HG03159 (cell line): Measurements from ENCODE around the gene DOK4.

Source experiments
- ATAC-seq: cut with Tn5 transposase; IDR thresholded peaks from one replicate; pipeline ENCODE4 v1.9.1; 2021; ENCODE audit warnings: mild to moderate bottlenecking, moderate library complexity; ENCODE audit not compliant: unreplicated experiment

Gene DOK4

DNA sequence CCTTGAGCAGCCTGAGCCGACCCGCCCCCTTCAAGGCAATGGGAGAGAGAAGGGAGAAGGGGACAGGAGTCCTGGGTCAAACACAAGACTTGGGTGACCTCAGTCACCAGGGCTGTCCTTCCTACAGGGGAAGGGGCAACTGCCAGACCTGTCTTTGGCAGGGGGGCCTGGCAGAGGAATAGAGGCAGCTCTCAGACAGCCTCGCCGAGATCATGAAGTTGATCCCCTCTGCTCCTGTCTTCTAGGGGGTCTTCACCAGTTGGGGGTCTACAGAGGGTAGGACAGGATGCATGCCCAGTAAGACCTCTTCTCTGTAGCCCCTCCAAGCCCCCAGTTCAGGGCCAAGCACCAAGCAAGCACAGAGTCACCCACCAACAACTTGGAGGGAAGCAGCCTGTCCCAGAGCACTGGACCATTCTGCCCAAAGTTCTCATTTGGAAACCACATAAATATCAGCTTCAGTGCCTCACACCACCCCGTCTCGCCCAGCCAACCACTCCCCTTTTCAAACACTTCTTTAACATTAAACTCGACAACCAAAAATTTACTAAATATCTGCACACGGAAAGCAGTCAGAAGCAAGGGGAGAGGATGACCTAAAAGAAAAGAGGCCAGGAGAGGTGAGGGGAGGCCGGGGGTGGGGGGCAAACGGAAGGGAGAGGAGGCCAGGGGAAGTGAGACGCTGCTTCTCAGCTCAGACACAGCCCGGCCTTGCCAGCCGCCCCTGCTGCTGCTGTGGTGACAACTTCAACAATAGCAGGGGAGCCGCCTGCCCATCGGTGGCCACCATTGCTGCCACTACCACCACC is 7.7 kb downstream of the DOK4 start:
- no peak for ATAC-seq

DNA sequence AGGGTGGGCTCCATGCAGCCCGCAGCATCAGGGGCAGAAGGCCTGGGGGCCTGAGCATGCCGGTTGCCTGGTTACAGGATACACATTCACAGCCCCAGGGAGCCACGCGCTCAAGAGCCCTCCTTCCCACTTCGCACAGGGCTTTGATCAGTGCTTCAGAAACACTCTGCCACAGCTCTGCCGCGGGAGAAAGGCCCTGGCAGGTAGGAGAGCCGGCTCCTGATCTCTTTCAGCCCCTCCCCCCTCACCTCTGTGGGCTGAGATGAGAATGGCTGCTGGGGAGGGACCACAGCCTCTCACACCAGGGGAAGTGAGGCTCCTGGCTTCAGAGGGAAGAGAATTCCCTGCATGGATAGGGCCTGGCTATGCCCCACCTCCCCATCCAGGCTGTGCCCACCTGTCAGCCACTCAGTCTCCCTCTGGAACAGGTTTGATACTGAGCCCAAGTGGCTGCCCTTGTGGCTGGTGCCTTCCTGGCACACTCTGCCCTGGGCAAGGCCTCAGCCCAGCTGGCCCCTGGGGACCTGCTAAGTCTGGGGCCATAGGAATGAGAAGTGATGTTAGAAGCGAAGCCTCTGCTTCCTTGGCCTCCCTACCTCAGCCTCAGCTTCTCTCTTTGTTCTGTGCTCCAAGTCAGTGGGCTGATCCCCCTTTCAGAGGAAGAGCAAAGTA is 8.6 kb downstream of the DOK4 start:
- ATAC-seq = no peak

DNA sequence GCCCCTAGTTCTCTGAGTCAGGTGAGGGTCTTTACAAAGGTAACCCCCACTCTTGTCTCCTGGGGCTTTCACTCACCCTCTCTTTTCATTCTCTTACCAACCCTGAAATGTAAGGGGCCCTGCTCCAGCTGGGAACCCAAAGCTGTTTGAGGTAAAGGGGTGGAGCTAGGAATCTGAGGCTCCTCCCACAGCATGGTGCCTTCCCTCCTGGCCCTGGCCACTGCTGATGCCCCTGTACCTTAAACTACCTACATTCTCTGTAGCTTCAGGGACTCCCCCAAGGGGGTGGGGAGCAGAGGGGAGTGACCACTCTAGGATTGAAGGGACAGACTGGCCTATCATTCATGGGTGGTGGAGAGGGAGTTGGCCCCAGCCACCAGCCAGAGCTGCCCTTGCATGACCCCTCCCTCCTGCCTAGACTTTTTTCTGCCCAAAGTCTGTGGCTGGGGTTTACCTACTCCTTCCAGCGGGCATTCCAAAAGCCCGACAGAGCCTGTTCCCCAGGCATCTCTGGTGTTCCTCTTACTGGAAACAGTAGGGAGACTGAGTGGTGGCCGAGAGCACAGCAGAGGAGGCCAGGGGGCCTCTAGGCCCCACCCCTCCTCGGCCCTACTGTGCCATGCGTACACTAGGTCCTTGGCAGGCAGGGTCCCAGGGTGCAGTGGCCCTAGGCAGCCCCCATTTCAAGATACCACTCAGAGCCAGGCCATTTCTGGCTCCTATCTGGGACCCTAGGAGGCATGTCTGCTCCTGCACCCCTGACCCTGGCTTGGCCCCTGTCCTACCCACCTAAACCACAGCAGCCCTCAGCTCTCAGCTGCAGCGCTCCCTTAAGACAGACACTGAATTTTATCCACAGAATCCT is 9.5 kb downstream of the DOK4 start:
- no peak for ATAC-seq

DNA sequence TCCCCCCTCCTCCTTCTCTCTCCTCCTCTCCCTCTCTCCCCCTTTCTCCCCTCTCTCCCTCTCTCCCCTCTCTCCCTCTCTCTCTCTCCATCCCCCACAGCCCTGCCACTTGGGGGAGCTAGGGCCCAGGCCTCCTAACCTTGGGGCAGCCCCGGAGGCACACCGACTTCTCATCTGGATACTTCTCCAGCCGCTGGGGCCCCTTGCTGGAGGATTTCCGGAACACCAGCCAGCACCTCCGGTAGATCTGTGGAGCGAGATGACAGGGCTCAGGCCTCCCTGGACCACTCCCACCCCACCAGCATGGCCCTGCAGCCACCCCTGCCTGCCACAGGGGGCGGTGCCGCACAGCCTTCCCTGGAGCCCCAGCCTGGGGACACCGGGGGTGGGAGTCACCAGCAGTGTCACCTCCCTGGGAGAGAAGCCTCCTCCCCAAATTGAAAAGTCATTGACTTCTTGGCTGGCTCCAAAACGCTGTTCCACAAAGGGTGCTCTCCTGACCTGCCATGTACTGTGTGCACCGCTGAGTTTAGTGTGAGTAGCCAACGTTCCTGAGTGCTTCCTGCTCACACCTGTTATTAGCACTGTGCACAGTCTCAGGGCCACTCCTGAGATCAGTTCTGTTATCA is 10.5 kb downstream of the DOK4 start:
- peak; percentile 91 for ATAC-seq

DNA sequence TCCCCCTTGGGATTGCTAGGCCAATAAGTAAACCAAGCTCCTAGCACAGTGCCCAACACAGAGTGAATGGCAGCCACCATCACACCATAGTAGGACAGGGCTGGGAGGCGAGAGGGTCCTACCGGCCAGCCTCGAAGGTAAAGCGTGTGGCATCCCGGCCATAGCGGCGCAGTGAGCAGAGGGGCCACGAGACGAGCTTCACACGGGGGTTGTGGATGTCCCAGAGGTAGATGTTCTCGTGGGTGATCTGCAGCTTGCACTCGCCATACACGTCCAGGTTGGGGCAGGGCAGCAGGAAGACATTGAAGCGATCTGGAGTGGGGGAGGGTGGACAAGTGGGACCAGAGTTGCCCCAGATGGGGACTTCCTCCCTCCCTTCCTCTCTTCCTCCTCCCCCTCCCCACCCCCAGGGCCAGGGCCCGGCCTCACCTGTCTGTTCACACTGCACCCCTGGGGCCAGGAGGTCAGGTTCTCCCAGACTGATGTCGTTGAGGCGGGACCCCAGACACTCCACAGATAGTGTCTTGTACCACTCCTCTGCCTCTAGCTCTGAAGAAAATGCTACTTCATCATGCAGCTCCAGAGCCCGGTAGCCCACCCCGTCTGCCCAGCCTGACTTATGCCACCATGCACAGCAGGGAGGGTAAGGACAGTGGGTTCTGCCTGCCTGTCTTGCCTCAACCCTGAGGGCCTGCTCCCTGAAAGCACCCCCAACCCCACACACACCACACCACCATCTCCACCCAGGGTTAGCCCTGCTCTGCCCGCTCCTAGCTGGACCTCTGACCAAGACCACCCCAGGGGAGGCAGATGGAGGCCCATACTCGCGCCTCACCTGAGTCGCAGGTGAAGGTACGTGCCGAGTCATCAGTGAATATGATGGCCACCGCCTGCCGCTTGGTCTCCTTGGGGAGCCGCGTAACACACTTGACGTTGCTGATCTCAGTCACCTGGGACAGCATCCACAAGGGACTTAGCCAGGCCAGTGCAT is 11.3 kb downstream of the DOK4 start:
- ATAC-seq = no peak

DNA sequence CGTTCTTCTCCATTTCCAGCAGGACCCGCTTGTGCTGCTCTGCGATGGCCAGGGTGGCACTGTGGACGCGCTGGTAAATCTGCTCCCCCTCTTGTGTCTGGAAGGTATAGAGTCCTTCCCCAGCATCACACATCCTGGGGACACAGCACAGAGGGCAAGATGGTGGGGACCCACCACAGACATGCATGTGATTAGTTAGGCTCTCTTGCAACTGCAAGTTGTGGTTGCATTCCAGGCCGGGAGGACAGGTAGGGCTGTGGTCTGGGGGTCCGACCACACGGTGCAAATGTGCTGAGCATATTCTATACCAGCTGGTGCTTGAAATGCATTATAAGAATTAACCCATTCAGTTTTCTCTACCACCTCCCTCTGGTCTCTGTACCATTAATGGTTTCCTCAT is 12.4 kb downstream of the DOK4 start:
- ATAC-seq = no peak

DNA sequence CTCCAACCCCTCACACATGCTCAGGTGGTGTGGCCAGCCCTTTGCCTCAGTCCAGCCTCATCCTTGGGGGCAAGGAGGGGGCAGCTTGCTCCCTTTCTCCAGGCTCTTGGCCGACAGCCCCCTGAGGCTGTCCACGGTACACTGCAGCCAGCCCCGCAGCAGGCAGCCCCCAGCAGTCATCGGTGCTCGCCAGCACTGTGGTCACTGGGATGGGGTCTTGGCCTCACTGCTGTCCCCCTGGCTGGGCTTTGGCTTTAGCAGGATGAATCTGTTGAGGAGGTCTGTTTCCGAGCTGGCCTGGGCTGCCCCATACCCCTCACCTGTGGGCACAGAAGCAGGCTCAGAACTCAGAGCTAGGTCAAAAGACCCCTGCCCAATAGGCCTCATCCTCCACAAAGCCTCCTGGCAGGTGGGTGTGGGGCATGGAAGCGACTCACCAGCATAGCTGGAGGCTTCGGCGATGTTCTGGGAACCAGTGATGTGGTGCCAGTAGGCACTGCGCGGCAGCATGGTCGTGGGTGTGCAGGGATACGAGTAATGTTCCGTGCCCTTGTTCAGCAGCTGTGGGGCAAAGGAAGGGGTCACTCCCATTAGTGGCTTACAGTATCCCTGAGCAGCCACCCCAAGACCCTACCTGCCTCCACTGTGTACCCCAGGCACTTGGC is 13.0 kb downstream of the DOK4 start:
- ATAC-seq = no peak

DNA sequence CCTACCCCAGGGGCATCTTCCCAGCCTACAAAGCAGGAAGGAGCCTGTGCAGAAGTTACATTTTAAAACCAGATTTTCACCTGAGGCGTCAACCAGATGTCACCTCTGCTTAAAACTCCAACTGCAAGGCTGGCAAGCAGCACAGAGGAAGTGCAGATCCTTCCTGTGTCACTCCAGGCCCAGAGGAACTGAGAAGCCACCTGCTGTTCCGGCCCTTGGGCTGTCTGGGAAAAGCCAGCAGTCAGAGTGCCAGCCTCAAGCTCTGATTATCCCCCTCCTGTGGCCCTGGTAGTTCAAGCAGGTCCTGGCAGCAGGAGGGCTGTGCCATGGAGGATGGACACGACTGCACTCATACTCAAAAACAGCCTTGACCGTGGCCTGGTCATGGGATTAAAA is 13.6 kb downstream of the DOK4 start:
- no peak for ATAC-seq

DNA sequence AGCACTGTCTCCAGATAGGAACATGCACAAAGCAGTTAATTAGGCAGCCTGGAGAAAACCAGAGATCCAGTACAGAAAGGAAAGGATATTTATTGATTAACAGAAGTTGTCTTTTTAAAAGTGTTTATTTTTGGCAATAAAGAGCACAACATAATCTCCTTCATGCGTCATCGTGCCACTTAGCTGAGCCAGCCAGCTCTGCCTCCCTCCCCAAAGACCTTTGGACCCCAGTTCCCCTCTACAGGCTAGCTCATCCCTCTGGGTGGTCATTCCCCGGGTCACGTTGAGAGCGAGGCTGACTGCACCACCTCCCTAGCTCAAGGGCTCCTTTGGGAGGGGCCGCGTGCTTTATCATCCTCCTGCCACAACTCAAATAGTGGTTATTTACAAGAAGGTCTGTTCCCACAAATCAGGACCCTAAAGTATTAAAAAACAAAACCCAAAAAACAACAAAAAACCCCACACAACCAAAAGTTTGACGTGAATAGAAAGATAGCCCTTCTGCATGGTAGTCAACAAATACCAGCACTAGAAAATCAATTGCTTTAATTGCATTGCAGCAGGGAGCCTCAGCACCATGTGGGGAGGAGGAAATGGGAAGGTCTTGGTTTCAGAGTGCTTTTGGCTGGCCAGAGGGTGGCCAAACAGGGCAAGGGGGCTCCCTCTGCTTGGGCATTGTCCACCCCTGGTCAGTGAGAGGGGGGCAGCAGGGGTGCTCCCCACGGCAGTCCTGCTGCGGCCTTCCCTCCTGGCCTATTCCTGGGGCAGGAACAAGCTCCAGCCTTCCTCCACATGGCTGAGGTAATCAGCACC is 14.2 kb downstream of the DOK4 start:
- no peak for ATAC-seq

DNA sequence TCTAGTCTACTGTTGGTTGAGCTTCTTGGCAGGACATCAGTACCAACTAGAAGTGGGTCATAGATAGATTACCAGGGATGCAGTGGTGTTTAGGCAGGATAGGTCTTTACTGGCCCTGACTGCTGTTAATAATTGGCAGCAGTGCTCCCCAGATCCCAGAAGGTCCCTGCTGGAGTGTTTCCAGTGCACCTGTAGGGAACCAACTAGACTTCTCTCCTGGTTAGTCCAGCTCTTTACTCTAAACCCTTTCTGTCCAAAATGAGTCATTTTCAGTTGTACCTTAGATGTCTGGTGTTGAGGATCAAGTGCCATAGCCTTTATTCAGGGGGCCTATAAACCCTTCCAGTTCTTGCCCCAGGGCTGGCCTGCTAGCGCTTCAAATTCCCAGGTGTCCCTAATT is 15.1 kb downstream of the DOK4 start:
- no peak for ATAC-seq

DNA sequence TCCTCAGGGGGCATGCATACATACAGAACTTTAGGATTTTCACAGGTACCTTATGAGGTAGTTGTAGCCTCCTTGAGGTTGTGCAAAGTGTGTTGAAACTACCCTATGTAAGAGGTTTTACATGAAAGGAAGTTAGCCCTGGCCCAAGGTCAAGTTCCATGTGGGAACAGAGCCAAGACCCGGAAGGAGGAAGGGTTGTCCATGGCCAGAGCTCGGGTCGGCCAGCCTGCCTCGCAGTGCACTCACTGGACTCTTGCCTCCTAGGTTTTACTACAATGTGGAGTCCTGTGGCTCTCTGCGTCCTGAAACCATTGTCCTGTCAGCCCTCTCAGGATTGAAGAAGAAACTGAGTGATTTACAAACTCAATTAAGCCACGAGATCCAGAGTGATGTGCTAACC is 15.6 kb downstream of the DOK4 start:
- ATAC-seq = no peak

DNA sequence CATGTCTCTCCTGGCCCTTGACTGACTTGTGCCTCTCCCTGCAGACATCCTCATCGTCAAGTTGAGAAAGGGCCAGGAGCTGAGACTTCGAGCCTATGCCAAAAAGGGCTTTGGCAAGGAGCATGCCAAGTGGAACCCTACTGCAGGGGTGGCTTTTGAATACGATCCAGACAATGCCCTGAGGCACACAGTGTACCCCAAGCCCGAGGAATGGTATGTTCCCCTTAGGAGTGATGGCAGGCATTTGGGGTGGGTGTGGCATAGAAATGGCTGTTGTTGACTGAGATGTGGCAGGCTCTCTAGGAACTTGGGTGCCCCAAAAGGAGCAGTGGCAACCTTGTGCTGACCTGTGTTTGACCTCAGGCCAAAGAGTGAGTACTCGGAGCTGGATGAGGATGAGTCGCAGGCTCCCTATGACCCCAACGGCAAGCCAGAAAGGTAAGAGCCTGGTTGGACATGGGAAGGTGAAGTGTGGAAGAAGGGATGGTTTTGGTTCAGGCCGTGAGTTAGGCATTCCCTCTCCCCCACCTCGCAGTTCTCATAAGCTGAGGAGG is 16.3 kb downstream of the DOK4 start:
- ATAC-seq = no peak

DNA sequence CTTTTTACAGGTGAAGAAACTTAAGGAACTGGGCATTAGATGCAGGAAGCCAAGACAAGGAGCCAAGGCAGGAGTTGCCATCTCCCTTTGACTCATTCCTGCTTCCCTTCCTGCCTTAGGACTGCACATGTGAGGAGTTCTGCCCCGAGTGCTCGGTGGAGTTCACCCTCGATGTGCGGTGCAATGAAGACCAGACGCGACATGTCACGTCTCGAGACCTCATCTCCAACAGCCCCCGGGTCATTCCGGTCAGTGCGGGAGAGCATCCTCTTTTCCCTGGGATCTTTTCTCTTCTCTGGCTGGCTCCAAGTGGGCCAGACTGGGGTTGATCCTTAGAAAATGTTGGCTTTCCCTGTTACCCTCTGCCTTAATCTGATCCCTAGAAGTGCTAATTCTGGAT is 17.2 kb downstream of the DOK4 start:
- no peak for ATAC-seq

DNA sequence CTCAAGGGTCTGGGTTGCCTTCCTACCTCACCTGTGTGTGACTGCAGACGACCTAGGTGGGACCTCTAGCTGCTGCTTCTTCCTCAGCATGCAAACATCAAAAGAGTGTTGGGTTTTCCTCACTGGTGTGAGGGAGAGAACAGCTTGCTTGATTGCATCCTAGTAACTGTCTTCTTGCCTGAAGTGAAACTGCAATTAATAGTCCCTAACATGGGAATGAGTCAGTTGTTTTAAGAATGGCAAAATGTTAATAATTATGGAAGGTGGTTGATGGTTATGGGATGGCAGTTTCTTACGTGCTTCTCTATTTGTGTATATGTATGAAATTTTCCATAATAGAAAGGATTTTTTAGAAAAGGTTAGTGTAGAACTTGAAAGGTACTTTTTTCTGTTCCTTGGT is 17.9 kb downstream of the DOK4 start:
- no peak for ATAC-seq

DNA sequence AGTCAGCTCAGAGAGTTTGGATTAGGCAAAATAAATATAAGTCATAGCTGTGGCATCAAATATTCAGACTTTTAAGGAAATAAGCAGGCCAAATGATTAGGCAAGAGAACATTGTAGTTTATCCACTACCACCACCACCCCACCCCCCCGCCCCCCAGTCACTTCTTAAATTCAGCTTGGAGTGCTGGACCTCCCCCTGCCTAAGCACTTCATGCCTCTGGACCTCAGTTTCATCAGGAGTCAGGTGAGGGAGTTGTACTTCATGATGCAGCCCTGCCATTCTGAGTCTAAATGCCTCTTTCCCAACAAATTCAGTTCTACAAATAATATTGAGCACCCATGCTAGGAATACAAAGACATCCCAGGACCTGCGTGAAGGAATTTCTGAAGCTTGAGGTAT is 21.8 kb downstream of the DOK4 start:
- no peak for ATAC-seq

DNA sequence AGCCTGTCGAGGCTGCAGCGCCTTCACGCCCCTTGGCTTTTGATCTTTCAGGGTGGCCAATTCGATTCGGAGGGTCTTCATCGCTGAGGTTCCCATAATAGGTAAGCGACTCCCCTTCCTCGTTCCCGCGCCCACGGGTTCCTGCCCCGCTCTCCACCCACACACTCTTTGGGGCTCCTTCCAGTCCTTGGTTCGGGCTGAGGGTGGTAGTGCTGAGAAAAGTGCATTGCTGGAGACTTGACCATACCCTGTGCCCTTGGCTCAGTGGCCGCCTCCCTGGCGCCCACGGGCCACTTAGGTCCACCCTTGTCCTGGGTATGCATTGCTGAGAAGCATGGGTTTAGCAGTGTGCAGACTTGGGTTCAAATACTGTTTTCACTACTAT is 23.3 kb downstream of the DOK4 start:
- ATAC-seq = no peak

DNA sequence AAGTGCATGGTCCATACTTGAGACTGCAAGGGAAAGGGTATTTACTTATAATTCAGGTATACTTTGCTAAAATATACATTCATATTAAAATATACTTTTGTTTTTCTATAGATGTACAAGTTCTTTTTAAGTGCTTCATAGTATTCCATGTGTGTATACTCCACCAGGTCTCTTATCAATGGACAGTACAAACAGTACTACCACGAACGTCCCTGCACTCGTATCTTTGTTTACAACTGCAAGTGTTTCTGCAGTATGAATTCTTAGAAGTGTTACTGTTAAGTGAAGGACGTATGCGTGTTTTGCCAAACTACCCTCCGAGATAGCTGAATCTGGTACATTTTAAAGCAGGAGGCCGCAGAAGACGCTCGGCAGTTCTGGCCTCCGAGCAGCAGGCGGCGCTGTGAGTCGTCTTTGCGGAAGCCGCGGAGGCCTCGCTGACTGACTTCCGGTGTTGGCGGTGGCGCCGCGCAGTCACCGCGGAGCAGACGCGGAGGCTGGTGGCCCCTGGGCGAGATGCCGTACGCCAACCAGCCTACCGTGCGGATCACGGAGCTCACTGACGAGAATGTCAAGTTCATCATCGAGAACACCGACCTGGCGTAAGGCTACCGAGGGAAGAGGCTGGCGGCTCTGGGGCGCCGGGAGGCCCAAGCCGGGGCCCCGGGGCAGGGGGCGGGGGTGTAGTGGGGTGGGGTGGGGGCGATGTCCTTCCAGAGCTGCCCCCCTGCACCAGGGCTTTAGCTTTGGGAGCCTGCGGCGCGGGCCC is 23.9 kb downstream of the DOK4 start, which contains the start of gene POLR2C:
TSS of gene POLR2C (plus strand) at position 471 of the 769 bp plus-strand sequence. CDS start at position 517, 46 bp downstream.
- ATAC-seq = peak; percentile 84
